ENCODE data around the gene TSPAN15.

Gene TSPAN15

GRCh38 chr10:69466158-69466490 is 14.9 kb downstream of the TSPAN15 start:
- DNase-seq (ENCODE audit: low read depth), result no peak

GRCh38 chr10:69466689-69467088 is 15.4 kb downstream of the TSPAN15 start:
- no peak for DNase-seq (ENCODE audit: low read depth)

DNA sequence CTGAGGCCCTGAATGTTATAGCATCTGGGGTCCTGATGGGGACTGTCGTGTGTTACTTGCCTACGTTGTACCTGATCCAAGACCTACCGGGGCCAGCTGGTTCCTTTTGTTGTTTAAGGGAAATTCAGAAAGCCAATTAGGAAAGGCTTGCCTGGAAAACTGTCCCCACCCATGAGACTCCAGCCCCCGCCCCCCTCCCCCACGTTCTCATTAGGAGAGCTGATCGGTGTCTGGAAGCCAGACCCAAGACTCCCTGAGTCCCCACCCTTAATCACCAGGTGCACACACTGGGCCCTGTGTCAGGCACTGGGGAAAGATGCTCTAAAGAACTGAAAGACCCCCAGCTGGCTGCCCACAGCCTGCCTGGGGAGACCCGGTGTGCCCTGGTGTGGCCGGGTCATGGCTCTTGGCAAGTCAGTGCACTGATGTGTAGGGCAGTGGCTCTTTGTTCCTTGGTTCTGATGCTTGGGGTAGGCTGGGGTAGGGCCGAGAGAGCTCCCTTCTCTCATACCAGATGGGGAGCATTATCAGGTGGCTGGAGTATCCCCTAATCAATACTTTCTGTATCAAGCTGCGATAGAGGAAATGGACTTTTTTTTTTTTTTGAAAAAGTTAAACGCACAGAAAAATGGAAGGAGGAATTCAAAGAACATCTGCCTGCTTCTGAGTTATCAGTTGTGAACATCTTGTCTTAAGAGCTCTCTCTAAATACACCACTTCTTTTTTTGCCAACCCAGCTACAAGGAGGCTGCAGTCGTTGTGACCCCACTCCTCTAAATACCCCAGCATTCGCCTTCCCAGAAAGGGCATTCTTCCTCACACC is 16.9 kb downstream of the TSPAN15 start:
- DNase-seq (ENCODE audit: low read depth), result no peak

DNA sequence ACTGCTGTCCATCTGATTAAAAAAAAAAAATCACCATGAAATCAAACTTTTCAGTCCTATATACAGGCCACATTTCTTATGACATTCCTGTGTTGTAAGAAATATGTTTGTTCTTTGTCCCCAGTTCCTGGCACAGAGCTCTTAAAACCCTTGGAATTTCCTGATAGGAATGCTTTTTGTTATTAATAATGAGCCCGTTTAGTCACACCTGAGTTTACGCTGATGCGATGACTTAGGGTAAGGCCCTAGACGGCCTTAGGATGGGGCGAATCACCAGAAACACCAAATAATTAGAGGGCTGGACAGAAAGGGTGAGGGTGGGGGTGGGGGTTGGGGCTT is 17.5 kb downstream of the TSPAN15 start:
- no peak for DNase-seq (ENCODE audit: low read depth)

DNA sequence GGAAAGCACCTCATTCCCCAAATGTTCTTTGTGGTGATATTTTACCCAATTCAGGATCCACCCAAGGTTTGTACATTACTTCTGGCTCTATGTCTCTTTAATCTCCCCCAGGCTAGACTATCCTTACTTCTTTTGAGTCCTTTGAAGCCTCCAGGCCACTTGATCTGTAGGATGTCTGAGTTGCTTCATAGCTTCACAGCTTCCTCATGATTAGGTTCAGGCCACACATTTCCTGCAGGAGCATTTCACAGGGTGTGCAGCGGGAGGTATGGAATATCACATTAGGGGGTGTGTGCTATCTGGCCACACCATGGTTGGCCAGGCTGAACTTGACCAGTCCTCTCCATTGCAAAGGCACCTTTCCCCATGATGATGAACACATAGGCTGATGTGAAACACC is 18.7 kb downstream of the TSPAN15 start:
- no peak for DNase-seq (ENCODE audit: low read depth)

DNA sequence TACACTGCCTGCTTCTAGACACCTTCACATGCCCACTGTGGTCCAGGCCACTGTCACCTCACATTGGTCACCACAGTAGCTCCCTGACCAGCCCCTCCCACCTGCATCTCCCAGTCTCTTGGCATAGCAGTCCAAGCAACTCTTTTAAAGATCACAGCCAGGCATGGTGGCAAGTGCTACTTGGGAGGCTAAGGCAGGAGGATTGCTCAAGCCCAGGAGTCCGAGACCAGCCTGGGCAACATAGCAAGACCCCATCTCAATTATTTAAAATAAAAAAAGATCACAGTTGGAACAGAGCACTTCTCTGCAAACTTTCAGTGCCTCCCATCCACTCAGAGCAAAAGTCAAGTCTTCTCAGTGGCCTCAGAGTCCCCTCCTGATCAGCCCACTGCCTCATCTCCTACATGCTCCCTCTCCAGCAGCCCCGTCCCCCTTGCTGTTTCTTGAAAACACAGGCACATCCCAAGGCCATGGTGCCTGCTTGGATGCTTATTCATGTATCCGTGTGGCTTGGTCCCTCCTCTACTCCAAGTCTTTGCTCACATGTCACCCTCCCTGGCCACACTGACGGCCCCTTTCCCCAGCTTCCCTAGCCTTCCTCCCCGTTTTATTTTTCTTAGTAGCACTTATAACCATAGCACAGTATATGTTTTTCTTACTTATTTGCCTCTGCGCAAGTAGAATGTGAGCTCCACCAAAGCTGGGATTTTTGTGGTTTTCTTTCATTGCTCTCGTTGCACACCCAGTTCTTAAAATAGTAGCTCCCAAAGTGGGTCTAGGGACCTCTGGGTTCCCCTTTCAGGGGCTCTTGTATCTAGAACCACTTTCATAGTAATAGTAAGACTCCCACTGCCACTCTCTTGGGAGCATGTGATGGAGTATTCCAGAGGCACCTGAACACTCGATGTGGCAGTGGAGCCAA is 19.5 kb downstream of the TSPAN15 start:
- DNase-seq (ENCODE audit: low read depth), result no peak

GRCh38 chr10:69472142-69472541 is 20.9 kb downstream of the TSPAN15 start:
- no peak for DNase-seq (ENCODE audit: low read depth)

DNA sequence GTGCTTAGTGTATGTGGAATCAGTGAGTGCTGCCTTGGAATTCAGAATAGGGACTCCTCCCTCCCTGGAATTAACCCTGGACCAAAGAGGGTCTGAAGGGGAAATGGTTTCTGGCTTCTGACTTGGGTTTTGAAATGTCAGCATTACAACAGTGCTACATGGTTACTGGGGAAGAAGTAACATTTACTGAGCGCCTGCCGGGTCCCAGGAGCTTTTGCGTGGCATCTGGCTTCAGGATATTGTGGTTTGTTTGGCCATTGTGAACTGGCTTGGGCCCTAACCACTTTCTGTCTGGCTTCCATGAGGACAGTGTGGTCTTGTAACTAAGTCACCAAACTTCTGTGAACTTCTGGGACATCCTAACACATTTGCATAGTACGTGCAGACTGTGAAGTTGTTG is 21.3 kb downstream of the TSPAN15 start:
- no peak for DNase-seq (ENCODE audit: low read depth)

- DNase-seq (ENCODE audit: low read depth), result no peak
Observed at GRCh38 chr10:69473304-69473990, 22.2 kb downstream of the TSPAN15 start.

DNA sequence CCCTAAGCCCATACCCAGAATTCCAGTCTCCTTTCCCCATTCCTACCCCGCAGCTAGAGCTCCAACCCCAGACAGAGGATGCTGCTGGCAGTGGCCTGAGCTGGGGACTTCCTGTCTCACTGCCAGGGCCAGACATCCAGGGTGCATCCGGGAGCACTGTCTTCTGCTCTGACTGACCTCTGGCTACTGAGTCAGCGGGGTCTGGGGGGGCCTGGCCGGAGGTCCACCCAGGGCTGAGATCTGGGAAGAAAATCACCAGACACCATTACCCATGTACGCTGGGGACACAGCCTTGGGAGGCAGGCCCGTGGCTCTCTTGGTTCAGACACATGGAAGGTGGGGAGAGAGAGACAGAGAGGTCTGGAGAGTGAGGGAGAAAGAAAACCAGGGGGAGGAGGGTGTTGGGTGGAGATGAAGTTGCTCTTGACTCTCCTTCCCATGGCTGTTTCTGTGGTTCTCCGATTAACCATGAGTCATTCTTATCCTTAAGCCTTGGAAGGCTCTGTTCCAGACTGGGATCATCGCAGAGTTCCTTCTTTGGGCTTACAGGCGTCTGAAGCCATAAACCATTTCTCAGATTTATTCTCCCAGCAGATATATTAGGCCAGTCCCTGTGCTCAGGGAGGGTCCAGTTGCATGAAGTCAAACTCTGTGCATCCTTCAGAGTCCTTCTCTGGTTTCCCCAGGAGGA is 23.6 kb downstream of the TSPAN15 start:
- DNase-seq (ENCODE audit: low read depth), result no peak

DNA sequence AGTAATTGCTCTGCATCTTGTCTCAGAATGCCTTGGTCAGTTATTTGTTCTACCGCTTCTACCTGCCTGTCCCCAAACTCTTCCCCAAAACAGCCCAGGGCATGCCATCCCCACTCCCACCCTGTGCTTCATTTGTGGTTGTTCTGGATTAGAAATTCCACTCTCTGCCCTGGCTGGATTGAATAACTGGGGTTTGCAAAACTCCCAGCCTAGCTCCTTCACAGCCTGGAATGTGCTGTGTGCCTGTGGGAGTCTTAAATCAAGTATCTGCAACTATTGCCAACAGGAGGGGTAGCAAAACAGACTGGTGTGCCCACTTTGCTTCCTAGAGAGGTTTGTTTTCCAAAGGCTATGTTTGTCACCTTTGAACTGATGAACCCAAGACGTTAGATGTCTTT is 24.2 kb downstream of the TSPAN15 start:
- DNase-seq (ENCODE audit: low read depth), result no peak

- no peak for DNase-seq (ENCODE audit: low read depth)
Observed at GRCh38 chr10:69477968-69478597, 26.8 kb downstream of the TSPAN15 start.

GRCh38 chr10:69479240-69480067 is 28.2 kb downstream of the TSPAN15 start:
- DNase-seq (ENCODE audit: low read depth), result no peak

GRCh38 chr10:69480068-69480412 is 28.8 kb downstream of the TSPAN15 start:
- no peak for DNase-seq (ENCODE audit: low read depth)

GRCh38 chr10:69481305-69481704 is 30.0 kb downstream of the TSPAN15 start:
- DNase-seq (ENCODE audit: low read depth), result no peak

- no peak for DNase-seq (ENCODE audit: low read depth)
Observed at GRCh38 chr10:69481811-69482524, 30.7 kb downstream of the TSPAN15 start.

- DNase-seq (ENCODE audit: low read depth), result no peak
Observed at GRCh38 chr10:69483963-69484362, 32.7 kb downstream of the TSPAN15 start.

DNA sequence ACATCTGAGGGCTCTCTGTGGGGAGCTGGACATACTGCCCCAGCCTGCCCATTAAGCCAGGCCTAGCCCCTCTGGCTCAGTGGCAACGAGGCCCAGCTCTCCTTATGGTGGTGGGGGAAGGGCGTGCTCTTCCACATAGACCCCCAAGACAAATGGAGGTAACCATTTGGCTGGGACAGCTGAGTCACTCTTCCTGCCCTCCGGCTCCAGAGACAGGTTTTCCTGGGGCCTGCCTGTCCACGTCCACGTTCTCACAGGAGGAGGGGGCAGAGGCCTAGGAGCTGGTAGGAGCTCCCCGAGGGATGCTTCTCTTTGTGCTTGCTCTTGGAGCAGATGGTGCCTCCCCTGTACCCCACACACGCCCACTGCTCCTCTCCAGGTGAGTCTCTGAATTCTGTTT is 33.5 kb downstream of the TSPAN15 start:
- no peak for DNase-seq (ENCODE audit: low read depth)

DNA sequence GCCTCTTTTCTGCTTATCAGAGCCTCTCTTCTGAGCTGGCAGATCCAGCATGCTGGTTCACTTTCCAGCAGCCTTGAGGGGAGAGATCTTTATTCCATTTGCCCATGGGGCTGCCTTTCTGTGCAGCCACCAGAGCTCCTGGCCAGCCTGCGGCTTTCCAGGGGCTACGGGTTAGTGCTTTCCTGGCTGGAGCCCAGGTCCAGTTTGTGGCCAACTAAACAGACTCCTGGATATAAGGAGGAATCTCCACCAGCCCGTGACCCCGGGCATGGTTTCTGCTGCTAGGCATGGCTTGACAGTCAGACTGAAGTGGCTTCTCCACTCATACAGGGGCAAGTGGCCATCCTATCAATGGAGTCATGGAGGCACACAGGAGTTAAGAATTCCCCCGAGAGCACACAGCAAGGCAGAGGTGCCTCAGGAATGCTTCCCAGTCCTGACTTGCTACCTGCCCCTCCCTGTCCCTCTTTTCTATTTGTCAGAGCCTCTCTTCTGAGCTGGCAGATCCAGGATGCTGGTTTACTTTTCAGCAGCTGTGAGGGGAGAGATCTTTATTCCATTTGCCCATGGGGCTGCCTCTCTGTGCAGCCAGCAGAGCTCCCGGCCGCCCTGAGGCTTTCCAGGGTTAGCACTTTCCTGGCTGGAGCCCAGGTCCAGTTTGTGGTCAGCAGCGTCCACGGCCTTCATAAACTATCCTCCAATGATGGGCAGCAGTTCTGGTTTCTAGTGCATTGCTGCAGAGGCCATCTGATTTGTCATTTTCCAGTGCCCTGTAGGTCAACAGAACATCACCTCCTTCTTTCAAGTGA is 35.9 kb downstream of the TSPAN15 start:
- DNase-seq (ENCODE audit: low read depth), result no peak

All from activated gamma-delta T cell treated with anti-CD3 and anti-CD28 coated beads, Interleukin-2, amount 50 U/mL, for 16 hours (primary cell).